OCI-LY3 (cell line): ENCODE data around the gene TAF5L.

Experiments used
- H2AFZ ChIP-seq: fragments of 200-600, 300-600 bp; shearing (Covaris generic); 2 replicates; pipeline ENCODE4 v1.6.0; 2014; ENCODE audit warnings: antibody characterized with exemption, low read depth, low read length
- H3K27ac ChIP-seq: fragments of 200-600, 300-600 bp; sonication (generic); 2 replicates; pipeline ENCODE4 v1.5.1; 2014; ENCODE audit warnings: mild to moderate bottlenecking, low read length, moderate library complexity, mixed read lengths
- H3K27me3 ChIP-seq: fragments of 200-600, 300-600 bp; sonication (generic); 2 replicates; pipeline ENCODE4 v1.6.1; 2014; ENCODE audit warnings: low read depth, low read length, mixed read lengths
- H3K36me3 ChIP-seq: fragments of 200-600, 300-600 bp; sonication (generic); replicated peaks from 2 replicates; pipeline ENCODE3; 2014; ENCODE audit warnings: low read depth, low read length, mixed read lengths
- H3K4me1 ChIP-seq: fragments of 300-600, 200-600 bp; sonication (generic); 2 replicates; pipeline ENCODE4 v1.6.1; 2014; ENCODE audit warnings: low read length, mixed read lengths
- H3K4me2 ChIP-seq: fragments of 200-600, 300-600 bp; sonication (generic); 2 replicates; pipeline ENCODE4 v1.6.1; 2014; ENCODE audit warnings: low read length, mixed read lengths
- H3K4me3 ChIP-seq: fragments of 300-600, 200-600 bp; sonication (generic); 2 replicates; pipeline ENCODE4 v1.5.1; 2014; ENCODE audit warnings: antibody characterized with exemption, mild to moderate bottlenecking, low read length, moderate library complexity
- H3K79me2 ChIP-seq: fragments of 300-600, 200-600 bp; shearing (Covaris generic); 2 replicates; pipeline ENCODE4 v1.6.1; 2014; ENCODE audit warnings: mild to moderate bottlenecking, low read length, mixed read lengths
- H3K9ac ChIP-seq: fragments of 300-600, 200-600 bp; shearing (Covaris generic); 2 replicates; pipeline ENCODE4 v1.6.0; 2014; ENCODE audit warnings: mild to moderate bottlenecking, low read length, moderate library complexity
- H3K9me3 ChIP-seq: fragments of 200-600, 300-600 bp; shearing (Covaris generic); 2 replicates; pipeline ENCODE4 v1.6.1; 2014; ENCODE audit warnings: low read length, mixed read lengths; ENCODE audit not compliant: insufficient read depth
- H4K20me1 ChIP-seq: fragments of 200-600, 300-600 bp; sonication (generic); 2 replicates; pipeline ENCODE4 v1.6.1; 2016; ENCODE audit warnings: low read length, mixed read lengths; ENCODE audit not compliant: insufficient read depth
- EZH2phosphoT487 ChIP-seq: fragments of 200-600 bp; shearing (Covaris generic); IDR thresholded peaks from 2 replicates; pipeline ENCODE4 v1.6.1; 2018; ENCODE audit warnings: antibody characterized with exemption, mixed run types, low read depth
- TF ChIP-seq, protein P1 (sequence below): fragments of 200-600, 300-600 bp; sonication (generic); IDR thresholded peaks from 2 replicates; pipeline ENCODE4 v1.5.1; 2014; ENCODE audit warnings: antibody characterized with exemption, low read length, low read depth

The TAF5L gene

DNA sequence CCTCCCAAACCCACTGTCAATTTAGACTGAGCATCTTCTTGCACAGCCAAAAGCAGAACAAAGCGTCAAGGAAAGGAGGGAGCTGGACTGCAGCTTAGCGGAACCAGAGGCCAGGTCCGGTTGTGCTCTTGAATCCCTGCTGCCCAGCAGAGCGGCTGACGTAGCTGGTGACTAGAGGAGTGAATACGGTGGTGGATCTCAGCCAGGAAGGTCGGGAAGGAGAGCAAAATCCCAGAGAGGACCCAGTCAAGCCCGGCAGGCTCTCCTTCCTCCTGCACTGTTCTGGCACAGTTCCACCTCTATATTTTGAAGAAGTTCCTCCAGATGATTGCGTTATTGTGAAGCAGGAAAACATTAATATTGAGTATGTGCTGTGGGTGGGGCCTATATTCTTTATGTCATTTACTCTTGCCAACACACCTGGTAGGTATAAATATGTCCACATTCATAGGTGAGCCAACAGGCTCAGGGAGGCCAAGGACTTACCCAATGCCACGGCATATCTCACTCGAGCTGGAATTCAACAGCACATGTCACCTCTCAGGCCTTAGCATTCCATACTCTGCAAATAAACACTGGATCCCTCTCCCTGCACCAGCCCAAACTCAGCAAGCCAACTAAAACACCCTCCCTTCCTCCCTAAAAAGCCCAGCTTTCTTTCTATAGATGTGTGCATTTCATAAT is 43.8 kb downstream of the TAF5L start:
- Histone ChIP-seq H3K4me3 (no peak overlapping the region), H2AFZ (no peak overlapping the region), H3K9me3 (no peaks in the 10 kb centered on the region), H3K79me2 (no peaks in the 10 kb centered on the region), H3K36me3 (no peaks in the 10 kb centered on the region), H3K4me1 (peaks cover 14% of the 10 kb centered on the region), H4K20me1 (no peaks in the 10 kb centered on the region), H3K9ac (no peak overlapping the region), H3K27me3 (no peaks in the 10 kb centered on the region), H3K27ac (no peak overlapping the region), H3K4me2 (no peak overlapping the region)
- no peak for TF ChIP-seq EZH2phosphoT487
- TF ChIP-seq, protein P1, sequence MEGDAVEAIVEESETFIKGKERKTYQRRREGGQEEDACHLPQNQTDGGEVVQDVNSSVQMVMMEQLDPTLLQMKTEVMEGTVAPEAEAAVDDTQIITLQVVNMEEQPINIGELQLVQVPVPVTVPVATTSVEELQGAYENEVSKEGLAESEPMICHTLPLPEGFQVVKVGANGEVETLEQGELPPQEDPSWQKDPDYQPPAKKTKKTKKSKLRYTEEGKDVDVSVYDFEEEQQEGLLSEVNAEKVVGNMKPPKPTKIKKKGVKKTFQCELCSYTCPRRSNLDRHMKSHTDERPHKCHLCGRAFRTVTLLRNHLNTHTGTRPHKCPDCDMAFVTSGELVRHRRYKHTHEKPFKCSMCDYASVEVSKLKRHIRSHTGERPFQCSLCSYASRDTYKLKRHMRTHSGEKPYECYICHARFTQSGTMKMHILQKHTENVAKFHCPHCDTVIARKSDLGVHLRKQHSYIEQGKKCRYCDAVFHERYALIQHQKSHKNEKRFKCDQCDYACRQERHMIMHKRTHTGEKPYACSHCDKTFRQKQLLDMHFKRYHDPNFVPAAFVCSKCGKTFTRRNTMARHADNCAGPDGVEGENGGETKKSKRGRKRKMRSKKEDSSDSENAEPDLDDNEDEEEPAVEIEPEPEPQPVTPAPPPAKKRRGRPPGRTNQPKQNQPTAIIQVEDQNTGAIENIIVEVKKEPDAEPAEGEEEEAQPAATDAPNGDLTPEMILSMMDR = no peak

DNA sequence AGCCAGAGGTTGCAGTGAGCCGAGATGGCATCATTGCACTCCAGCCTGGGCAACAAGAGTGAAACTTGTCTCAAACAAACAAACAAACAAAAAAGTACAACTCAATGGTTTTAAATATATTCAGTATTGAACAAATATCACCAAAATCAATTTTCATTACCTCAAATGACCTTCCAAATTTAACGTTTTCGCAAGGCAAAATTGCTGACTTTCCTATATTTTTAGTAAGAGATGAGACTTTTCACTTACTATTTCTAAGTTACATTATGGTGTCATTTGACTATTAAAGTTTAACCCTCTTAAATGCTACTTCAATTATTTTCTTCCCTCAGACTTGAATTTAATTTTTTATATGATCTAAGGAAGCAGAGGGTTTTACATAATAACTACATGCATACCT is 44.4 kb downstream of the TAF5L start:
- Histone ChIP-seq H4K20me1 (no peaks in the 10 kb centered on the region), H2AFZ (no peak overlapping the region), H3K4me2 (no peak overlapping the region), H3K36me3 (no peaks in the 10 kb centered on the region), H3K27ac (no peak overlapping the region), H3K9ac (no peak overlapping the region), H3K9me3 (no peaks in the 10 kb centered on the region), H3K79me2 (no peaks in the 10 kb centered on the region), H3K4me1 (peaks cover 14% of the 10 kb centered on the region), H3K4me3 (no peak overlapping the region), H3K27me3 (no peaks in the 10 kb centered on the region)
- TF ChIP-seq, protein P1 = no peak
- TF ChIP-seq EZH2phosphoT487 = no peak

DNA sequence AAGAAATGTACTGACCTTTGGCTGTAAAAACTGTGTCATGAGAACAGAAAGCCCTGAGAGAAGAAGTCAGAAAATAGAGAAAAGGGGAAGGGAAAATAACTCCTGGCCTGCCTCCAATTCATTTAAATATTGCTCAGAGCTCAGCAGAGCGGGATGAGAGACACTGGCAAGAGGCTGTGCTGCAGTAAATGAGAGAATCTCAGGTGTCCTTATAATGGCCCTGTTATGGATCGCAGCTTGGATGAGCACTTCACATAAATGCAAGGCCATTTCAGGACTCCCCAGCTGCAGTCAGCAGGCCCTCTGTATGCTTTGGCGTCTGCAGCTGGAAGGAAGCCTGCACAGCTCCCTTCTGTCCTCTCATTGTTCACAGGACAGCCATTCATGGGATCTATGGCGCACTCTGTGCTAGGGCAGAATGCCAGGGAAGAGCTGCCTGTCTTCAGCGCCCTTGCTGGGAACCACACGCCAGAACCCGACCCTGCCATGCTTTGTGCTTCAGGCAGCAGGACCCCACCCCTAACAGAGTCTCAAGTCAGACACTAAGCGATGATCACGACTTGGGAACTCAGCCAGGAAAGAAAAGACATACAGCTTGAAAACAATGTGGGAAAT is 46.8 kb downstream of the TAF5L start:
- H3K9ac ChIP-seq = peak overlapping the region; percentile 59
- TF ChIP-seq, protein P1 = no peak; the same call in 1 of the 2 replicates
- no peak for TF ChIP-seq EZH2phosphoT487
- no peaks in the 10 kb centered on the region for H3K27me3 ChIP-seq
- peak overlapping the region; percentile 59 for H3K27ac ChIP-seq
- H3K4me2 ChIP-seq = peak overlapping the region; percentile 93
- no peaks in the 10 kb centered on the region for H3K36me3 ChIP-seq
- H3K79me2 ChIP-seq = no peaks in the 10 kb centered on the region
- H4K20me1 ChIP-seq = no peaks in the 10 kb centered on the region
- peak overlapping the region; percentile 77 for H3K4me3 ChIP-seq
- peak overlapping the region; percentile 93 for H2AFZ ChIP-seq
- H3K9me3 ChIP-seq = no peaks in the 10 kb centered on the region
- H3K4me1 ChIP-seq = peaks cover 14% of the 10 kb centered on the region

DNA sequence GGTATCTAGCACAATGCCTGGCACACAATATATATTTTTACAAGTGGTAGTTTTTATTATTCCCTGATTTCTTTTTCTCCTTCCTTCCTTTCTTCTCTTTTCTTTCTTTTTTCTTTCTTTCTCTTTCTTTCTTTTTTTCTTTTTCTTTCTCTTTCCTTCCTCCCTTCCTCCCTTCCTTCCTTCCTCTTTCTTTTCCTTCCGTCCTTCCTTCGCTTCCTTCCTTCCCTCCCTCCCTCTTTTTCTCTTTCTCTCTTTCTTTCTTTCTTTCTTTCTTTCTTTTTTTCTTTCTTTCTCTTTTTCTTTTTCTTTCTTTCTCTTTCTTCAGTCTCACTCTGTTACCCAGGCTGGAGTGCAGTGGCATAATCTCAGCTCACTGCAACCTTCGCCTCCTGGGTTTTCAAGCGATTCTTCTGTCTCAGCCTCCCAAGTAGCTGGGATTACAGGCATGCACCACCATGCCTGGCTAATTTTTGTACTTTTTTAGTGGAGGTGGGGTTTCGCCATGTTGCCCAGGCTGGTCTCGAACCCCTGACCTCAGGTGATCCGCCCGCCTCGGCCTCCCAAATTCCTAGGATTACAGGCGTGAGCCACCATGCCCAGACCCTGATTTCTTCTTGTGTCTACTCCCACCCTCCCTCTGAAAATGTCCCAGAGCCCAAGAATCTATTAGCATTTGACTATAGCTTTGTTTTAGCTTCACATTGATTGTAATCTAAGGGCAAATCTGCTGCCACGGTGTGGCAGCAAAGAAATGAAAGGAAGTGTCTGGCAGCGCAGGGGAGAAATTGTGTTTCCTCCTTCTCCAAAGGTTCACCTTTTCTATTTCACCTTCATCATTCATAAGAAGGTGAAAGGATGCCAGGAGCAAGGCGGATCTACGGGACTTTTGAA is 47.5 kb downstream of the TAF5L start:
- H3K79me2 ChIP-seq = no peaks in the 10 kb centered on the region
- peak overlapping the region; percentile 93 for H3K4me2 ChIP-seq
- H3K9me3 ChIP-seq = no peaks in the 10 kb centered on the region
- H4K20me1 ChIP-seq = no peaks in the 10 kb centered on the region
- no peak for TF ChIP-seq EZH2phosphoT487
- TF ChIP-seq, protein P1 = peak; percentile 50
- H2AFZ ChIP-seq = peak overlapping the region; percentile 93
- peaks cover 14% of the 10 kb centered on the region for H3K4me1 ChIP-seq
- H3K27ac ChIP-seq = peak overlapping the region; percentile 59
- H3K4me3 ChIP-seq = peak overlapping the region; percentile 77
- H3K9ac ChIP-seq = peak overlapping the region; percentile 59
- H3K27me3 ChIP-seq = no peaks in the 10 kb centered on the region
- no peaks in the 10 kb centered on the region for H3K36me3 ChIP-seq
